ACC112 (cell line): Measurements from ENCODE around the gene SFRP4.

Experiments
- H2AFZ ChIP-seq: fragments of 200-600 bp; sonication (generic); one replicate; pipeline ENCODE4 v1.6.0; 2017; ENCODE audit warnings: antibody characterized with exemption, low read length; ENCODE audit not compliant: unreplicated experiment
- H3K27ac ChIP-seq: fragments of 200-600 bp; sonication (generic); 2 replicates; pipeline ENCODE4 v1.5.1; 2014; ENCODE audit warnings: low read depth, mild to moderate bottlenecking, antibody characterized with exemption, low read length, moderate library complexity
- H3K27me3 ChIP-seq: fragments of 200-600 bp; sonication (generic); 2 replicates; pipeline ENCODE4 v1.6.1; 2014; ENCODE audit warnings: mild to moderate bottlenecking, antibody characterized with exemption, low read length, moderate library complexity, mixed read lengths; ENCODE audit not compliant: insufficient read depth
- H3K36me3 ChIP-seq: fragments of 200-600 bp; sonication (generic); 2 replicates; pipeline ENCODE4 v1.6.1; 2016; ENCODE audit warnings: mild to moderate bottlenecking, antibody characterized with exemption, low read length, moderate library complexity, mixed read lengths; ENCODE audit not compliant: insufficient read depth
- H3K4me1 ChIP-seq: fragments of 200-600 bp; sonication (generic); one replicate; pipeline ENCODE4 v1.6.1; 2016; ENCODE audit warnings: low read length, mixed read lengths; ENCODE audit not compliant: insufficient read depth, unreplicated experiment, control insufficient read depth
- H3K4me3 ChIP-seq: fragments of 200-600 bp; sonication (generic); 2 replicates; pipeline ENCODE4 v1.5.1; 2014; ENCODE audit warnings: mild to moderate bottlenecking, low read depth, low read length
- H3K79me2 ChIP-seq: fragments of 200-600 bp; sonication (generic); one replicate; pipeline ENCODE4 v1.6.0; 2016; ENCODE audit warnings: low read length; ENCODE audit not compliant: control insufficient read depth, unreplicated experiment, insufficient read depth

Gene SFRP4

DNA sequence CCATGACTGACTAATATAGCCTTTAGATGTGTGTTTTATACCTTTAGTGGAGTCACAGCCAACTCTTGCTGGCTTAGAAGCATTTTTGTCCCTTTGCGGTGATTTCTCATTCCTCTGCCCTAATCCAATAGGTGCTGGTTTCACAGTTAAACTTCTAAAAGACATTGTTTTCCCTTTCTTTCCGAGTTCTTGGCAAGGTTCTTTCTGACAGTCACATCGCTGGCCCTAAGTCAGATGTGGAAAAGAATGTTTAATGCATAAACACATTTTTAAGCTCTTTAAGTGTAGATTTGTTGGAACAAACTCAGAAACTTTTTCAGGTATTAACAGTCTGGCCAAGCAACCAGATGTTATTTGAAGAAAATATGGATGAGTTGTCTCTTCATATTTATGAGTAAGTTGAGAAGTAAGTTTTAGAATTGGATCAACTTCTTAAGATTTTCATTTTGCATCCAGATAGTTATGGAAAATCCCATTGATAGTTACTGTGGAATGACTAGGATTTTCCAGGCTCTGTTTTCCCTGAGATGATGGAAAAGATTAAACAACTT lies 7.9 kb upstream of the SFRP4 start:
- Histone ChIP-seq H3K4me3 (no peak overlapping the region), H3K27ac (no peak overlapping the region), H3K4me1 (peaks cover 17% of the 10 kb centered on the region), H3K36me3 (peaks cover 22% of the 10 kb centered on the region), H3K79me2 (peaks cover 56% of the 10 kb centered on the region), H3K27me3 (no peaks in the 10 kb centered on the region), H2AFZ (no peak overlapping the region)

DNA sequence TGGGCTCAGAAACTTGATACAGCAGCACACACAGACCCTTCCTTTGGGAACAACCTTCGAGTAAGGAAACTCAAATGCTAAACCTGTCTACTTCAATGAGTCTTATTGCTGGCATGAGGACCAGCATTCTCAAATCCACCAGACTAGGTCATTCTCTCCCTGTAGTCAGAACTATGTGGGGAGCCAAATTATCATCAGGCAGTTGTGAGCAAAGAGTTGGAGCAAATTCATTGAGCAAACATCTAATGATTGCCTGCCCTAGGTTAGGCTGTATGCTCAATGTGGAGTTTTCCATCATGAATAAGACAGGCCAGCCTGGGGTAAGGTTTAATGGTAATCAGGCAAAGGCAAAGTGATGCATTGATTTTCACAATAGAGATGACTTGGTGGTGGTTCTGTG lies 7.4 kb upstream of the SFRP4 start:
- Histone ChIP-seq H3K27ac (no peak overlapping the region), H3K4me1 (peaks cover 17% of the 10 kb centered on the region), H3K4me3 (no peak overlapping the region), H3K79me2 (peaks cover 54% of the 10 kb centered on the region), H3K36me3 (peaks cover 22% of the 10 kb centered on the region), H3K27me3 (no peaks in the 10 kb centered on the region), H2AFZ (no peak overlapping the region)

DNA sequence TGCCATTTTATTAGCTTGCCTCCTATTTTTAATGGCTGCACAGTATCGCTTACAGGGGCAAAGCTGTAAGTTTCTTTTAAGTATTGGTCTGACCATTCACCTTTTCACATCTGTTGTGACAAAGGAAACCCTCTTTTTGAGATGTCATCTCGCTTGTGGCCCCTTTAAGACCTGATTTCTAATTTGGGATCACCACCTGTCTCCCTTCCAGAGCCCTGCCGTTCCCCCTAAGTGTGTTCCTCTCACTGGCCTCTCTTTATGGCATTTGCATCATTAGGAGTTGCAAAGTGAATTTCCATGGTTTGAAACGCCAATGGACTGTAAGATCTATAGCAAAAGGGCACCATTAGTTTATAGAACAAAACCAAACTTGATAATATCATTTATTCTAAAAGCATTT lies 5.3 kb upstream of the SFRP4 start:
- peak overlapping the region; percentile 94 for H3K4me3 ChIP-seq
- no peaks in the 10 kb centered on the region for H3K27me3 ChIP-seq
- H3K4me1 ChIP-seq, result peaks cover 14% of the 10 kb centered on the region
- H2AFZ ChIP-seq, result no peak overlapping the region
- no peak overlapping the region for H3K27ac ChIP-seq
- H3K79me2 ChIP-seq, result peaks cover 47% of the 10 kb centered on the region
- H3K36me3 ChIP-seq, result peaks cover 22% of the 10 kb centered on the region

DNA sequence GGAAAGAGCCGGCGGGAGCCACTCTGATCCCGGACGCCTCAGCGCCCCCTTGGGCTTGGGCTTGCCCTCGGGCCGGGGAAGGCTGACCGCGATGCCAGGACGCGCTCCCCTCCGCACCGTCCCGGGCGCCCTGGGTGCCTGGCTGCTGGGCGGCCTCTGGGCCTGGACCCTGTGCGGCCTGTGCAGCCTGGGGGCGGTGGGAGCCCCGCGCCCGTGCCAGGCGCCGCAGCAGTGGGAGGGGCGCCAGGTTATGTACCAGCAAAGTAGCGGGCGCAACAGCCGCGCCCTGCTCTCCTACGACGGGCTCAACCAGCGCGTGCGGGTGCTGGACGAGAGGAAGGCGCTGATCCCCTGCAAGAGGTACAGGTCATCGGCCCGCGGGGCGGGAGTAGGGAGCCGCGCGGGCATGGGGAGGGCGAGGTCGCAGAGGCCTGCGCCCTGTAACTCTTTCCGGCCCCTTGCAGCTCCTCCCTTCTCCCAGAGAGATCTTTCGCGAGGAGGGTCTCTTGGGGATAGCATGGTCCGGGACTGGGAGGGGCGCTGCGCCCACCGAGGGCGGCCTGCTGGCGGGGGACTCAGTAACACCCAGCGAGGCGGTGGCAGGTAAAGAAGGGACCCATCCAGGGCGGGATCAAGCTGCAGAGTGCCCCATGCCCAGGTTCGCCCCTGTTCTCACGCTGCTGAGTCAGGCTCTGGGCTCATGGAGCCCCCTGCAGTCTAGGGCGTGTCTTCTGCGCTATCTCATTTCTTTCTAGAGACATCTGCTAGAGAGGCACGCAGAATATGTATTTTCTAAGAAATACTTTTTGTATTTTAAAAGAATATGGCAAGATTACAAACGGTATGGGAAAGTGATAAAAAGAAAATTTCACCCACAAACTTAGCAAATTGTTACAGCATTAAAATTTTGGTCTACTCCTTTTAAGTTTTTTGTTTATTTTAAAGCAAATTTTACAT lies 4.5 kb upstream of the SFRP4 start:
- peaks cover 14% of the 10 kb centered on the region for H3K4me1 ChIP-seq
- H3K27ac ChIP-seq, result peak overlapping the region; percentile 66
- peak overlapping the region; percentile 94 for H2AFZ ChIP-seq
- peaks cover 22% of the 10 kb centered on the region for H3K36me3 ChIP-seq
- peak overlapping the region; percentile 94 for H3K4me3 ChIP-seq
- H3K79me2 ChIP-seq, result peaks cover 45% of the 10 kb centered on the region
- peaks cover 4% of the 10 kb centered on the region; the same call in 1 of the 2 replicates for H3K27me3 ChIP-seq

DNA sequence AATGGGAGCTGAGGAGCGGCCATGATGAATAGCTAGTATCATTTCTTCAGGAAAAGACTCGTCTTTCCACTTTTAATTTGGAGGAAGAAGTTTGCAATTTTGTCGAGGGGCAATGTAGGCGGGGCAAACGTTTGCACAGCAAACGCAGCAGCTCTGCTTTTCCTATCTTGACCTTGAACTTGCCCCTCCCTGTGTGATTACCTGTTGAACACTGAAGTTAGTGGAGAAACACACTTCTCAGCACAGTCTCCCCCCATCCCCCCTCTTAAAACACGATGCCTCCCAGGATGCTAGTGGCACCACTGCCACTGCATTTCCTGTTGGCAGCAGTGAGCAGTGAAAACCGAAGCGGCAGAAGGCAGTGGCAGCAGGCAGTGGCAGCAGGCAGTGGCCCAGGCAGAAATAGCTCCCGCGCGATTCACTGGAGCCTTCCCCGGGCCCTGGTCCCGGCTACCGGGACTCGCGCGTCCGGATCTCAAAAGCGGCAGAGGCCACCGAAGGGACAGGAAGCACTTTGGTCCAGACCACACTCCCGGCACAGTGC lies 3.8 kb upstream of the SFRP4 start, which contains the start of gene EPDR1:
EPDR1 (plus strand) TSS at position 336 of the 544 bp plus-strand sequence. CDS start 300 bp downstream, outside the sequence.
- peaks cover 12% of the 10 kb centered on the region; the same call in 1 of the 2 replicates for H3K27me3 ChIP-seq
- peak within 1 kb of the TSS; percentile 66 for H3K27ac ChIP-seq
- H3K4me3 ChIP-seq, result peak within 1 kb of the TSS; percentile 94
- H2AFZ ChIP-seq, result peak within 1 kb of the TSS; percentile 94
- peaks cover 14% of the 10 kb centered on the region for H3K4me1 ChIP-seq
- peaks cover 16% of the 10 kb centered on the region for H3K36me3 ChIP-seq
- peaks cover 41% of the 10 kb centered on the region for H3K79me2 ChIP-seq

DNA sequence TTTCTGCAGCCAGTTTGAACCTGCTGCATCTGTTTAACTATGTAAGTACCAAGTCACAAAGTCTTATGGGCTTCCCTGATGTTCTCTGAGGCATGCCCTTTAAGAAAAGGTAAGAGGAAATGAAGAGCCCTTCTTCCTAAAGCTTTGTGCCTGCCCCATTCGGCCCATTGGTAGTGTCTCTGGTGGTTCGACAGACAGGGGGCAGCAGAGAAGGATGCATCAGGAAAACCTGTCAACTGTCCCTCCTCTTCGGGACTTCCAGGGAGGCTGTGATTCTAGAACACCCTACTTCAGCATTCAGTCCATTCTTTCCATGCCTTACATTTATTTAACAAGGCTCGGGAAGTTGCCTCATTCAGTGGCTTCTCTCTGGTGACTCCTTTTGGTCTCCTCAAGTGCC lies 1.9 kb upstream of the SFRP4 start:
- Histone ChIP-seq H3K4me3 (no peak overlapping the region), H2AFZ (no peak overlapping the region), H3K4me1 (peaks cover 14% of the 10 kb centered on the region), H3K27me3 (peaks cover 14% of the 10 kb centered on the region; the same call in 1 of the 2 replicates), H3K79me2 (peaks cover 24% of the 10 kb centered on the region), H3K27ac (no peak overlapping the region), H3K36me3 (no peaks in the 10 kb centered on the region)

DNA sequence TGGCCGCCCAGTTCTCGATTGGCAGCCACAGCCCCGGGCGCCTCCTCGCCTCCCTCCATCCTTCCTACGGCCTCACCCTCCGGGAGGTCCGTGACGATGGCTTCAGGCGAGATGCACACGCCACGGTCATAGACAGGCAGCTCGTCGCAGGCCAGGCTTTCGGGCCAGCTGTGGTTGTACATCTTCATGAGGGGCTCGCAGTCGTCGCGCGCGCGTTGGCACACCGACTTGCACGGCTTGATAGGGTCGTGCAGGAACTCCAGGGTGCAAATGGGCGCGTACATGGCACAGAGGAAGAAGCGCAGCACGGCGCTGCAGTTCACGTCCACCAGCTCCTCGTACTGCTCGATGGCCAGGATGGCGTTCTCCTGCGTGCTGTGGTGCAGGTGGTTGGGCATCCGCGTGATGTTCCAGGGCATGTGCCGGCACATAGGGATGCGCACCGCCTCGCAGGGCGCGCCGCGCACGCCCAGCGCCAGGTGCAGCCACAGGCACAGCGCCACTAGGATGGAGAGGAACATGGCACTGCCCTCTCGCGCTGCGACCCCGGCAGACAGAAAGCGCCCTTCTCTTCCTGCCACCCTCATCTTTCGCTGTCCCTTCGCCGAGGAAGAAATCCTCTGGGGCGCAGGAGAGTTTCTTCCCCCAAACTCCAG lies 472 bp downstream of the SFRP4 start:
- H3K36me3 ChIP-seq, result no peaks in the 10 kb centered on the region
- H3K4me3 ChIP-seq, result peak overlapping the region; percentile 73
- H3K27ac ChIP-seq, result no peak overlapping the region
- peak overlapping the region; percentile 19 for H2AFZ ChIP-seq
- peaks cover 14% of the 10 kb centered on the region; the same call in 1 of the 2 replicates for H3K27me3 ChIP-seq
- peaks cover 9% of the 10 kb centered on the region for H3K4me1 ChIP-seq
- H3K79me2 ChIP-seq, result peaks cover 2% of the 10 kb centered on the region

DNA sequence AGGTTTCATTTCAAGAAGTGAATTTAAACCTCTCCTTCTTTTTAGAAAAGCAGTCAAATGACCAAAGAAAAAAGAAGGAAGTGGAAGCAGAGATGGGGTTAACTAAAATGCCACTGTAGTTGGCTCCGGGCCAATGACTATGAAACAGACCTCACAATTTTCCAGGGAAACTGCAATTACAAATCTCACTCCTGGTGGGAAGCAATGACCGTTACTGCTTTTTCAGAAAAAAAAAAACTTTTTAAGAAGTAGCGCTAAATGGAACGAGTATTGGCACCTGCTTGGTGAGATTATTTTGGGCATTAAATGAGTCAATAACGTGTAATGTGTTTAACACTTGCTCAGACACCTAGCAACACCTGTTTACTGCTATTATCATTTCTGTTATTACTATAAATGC lies 1.2 kb downstream of the SFRP4 start:
- Histone ChIP-seq H3K27ac (no peak overlapping the region), H2AFZ (no peak overlapping the region), H3K4me3 (no peak overlapping the region), H3K27me3 (peaks cover 14% of the 10 kb centered on the region; the same call in 1 of the 2 replicates), H3K4me1 (peaks cover 9% of the 10 kb centered on the region), H3K36me3 (no peaks in the 10 kb centered on the region), H3K79me2 (no peaks in the 10 kb centered on the region)

DNA sequence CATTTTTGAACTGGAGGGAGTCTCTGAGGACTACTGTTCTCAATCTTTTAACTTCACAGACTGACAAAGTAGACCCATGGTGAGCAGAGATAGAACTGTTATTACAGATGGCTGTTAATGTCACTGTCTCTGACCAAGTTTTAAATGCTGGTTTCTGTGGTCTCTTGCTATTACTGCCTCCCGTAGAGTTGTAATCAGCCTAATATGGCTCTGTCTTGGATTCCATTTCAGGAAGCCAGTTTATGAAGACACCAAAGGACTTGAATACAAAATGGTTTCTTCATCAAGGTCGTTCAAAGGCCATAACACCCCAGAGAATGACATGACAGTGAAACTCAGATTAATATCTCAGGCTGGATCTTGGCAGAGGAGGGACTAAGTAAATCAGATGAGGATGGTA lies 3.9 kb downstream of the SFRP4 start:
- H2AFZ ChIP-seq, result no peak overlapping the region
- H3K27me3 ChIP-seq, result peaks cover 14% of the 10 kb centered on the region; the same call in 1 of the 2 replicates
- no peak overlapping the region for H3K27ac ChIP-seq
- H3K4me1 ChIP-seq, result peaks cover 20% of the 10 kb centered on the region
- no peaks in the 10 kb centered on the region for H3K36me3 ChIP-seq
- H3K4me3 ChIP-seq, result no peak overlapping the region
- no peaks in the 10 kb centered on the region for H3K79me2 ChIP-seq

DNA sequence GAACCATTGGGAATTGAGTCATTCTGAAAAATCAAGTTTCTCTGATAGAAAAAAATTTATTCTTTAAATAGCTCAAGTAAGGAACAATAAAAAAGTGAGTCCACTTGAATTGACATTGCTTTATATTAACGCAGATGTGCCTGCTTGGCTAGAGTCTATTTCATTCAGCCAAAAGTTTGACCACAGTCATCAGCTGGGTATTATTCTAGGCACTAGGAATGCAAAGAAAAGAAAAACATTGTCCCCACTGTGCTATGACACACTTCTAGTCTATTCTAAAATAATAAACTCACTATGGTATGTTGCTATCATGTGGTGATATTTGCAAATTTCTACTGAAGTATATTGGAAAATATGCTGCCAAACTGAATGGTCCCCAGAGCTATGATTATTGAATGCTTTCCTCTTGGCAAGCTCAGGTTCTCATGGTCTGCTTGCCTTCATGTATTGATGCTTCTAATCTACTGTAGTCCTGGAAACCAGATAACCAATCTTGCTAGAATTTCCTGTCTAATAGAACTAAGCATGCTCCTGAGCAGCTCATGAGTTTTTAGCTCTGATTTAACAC lies 8.3 kb downstream of the SFRP4 start:
- Histone ChIP-seq H3K4me3 (no peak overlapping the region), H3K4me1 (peaks cover 24% of the 10 kb centered on the region), H3K27ac (peak overlapping the region; percentile 85), H3K36me3 (no peaks in the 10 kb centered on the region), H2AFZ (peak overlapping the region; percentile 17), H3K79me2 (no peaks in the 10 kb centered on the region), H3K27me3 (no peaks in the 10 kb centered on the region)
